Memory B cell (primary cell): Measurements from ENCODE around the gene USP35.
"Not testable (repeated sequence)": the region's sequence is repeated elsewhere in the genome, so short reads cannot be mapped to it uniquely, and the experiment has no call there.

Experiments
- ATAC-seq: fragments of 150-1000 bp; cut with Tn5 transposase; 2 replicates; pipeline ENCODE4 v1.10.0; 2021; ENCODE audit warnings: low read depth, mild to moderate bottlenecking, moderate library complexity
- DNase-seq, 2 donors: peaks; one replicate each; pipeline ENCODE4 v3.0.0; 2022; ENCODE audit warnings: low spot score in 2 of 2
- H3K27ac Mint-ChIP-seq: one replicate; pipeline ENCODE4 v1.8.0; 2022; ENCODE audit warnings: mild to moderate bottlenecking, moderate library complexity, mixed read lengths
- H3K27me3 Mint-ChIP-seq: one replicate; pipeline ENCODE4 v1.8.0; 2022; ENCODE audit warnings: mixed read lengths
- H3K36me3 Mint-ChIP-seq: one replicate; pipeline ENCODE4 v1.8.0; 2022; ENCODE audit warnings: mild to moderate bottlenecking, mixed read lengths
- H3K4me1 Mint-ChIP-seq: one replicate; pipeline ENCODE4 v1.8.0; 2022; ENCODE audit warnings: mixed read lengths
- H3K4me3 Mint-ChIP-seq: one replicate; pipeline ENCODE4 v1.8.0; 2022; ENCODE audit warnings: mild to moderate bottlenecking, moderate library complexity, mixed read lengths
- H3K9me3 Mint-ChIP-seq: one replicate; pipeline ENCODE4 v1.8.0; 2022; ENCODE audit warnings: mixed read lengths

The USP35 gene

GRCh38 chr11:78221396-78222315, 32.9 kb downstream of the USP35 start:
- ATAC-seq = no peak
- no peak for DNase-seq
- peaks cover 25% of the 10 kb centered on the region for H3K4me1 Mint-ChIP-seq
- H3K4me3 Mint-ChIP-seq = no peak overlapping the region
- no peaks in the 10 kb centered on the region for H3K27me3 Mint-ChIP-seq
- peaks cover 44% of the 10 kb centered on the region for H3K36me3 Mint-ChIP-seq
- H3K27ac Mint-ChIP-seq = no peak overlapping the region
- no peaks in the 10 kb centered on the region for H3K9me3 Mint-ChIP-seq

- DNase-seq, ATAC-seq, H3K9me3 Mint-ChIP-seq, H3K27ac Mint-ChIP-seq, H3K27me3 Mint-ChIP-seq, H3K4me3 Mint-ChIP-seq: not testable (repeated sequence)
- Mint-ChIP-seq H3K4me1 (peaks cover 25% of the 10 kb centered on the region), H3K36me3 (peaks cover 41% of the 10 kb centered on the region)
Observed at GRCh38 chr11:78222726-78223125, 34.0 kb downstream of the USP35 start.

GRCh38 chr11:78223320-78223954, 34.7 kb downstream of the USP35 start:
- ATAC-seq = peak; percentile 87
- H3K4me3 Mint-ChIP-seq = peak overlapping the region; percentile 70
- DNase-seq = peak in 1 of 2 donors; percentile 17
- H3K27me3 Mint-ChIP-seq = no peaks in the 10 kb centered on the region
- peaks cover 29% of the 10 kb centered on the region for H3K4me1 Mint-ChIP-seq
- H3K36me3 Mint-ChIP-seq = peaks cover 35% of the 10 kb centered on the region
- no peaks in the 10 kb centered on the region for H3K9me3 Mint-ChIP-seq
- peak overlapping the region; percentile 51 for H3K27ac Mint-ChIP-seq

- ATAC-seq = no peak
- no peak for DNase-seq
- Mint-ChIP-seq H3K27ac (peak overlapping the region; percentile 28), H3K4me3 (peak overlapping the region; percentile 12), H3K27me3 (no peaks in the 10 kb centered on the region), H3K4me1 (peaks cover 37% of the 10 kb centered on the region), H3K36me3 (peaks cover 26% of the 10 kb centered on the region), H3K9me3 (no peaks in the 10 kb centered on the region)
Observed at GRCh38 chr11:78224506-78224905, 35.8 kb downstream of the USP35 start.

GRCh38 chr11:78224906-78225420, 36.2 kb downstream of the USP35 start:
- H3K27me3 Mint-ChIP-seq = no peaks in the 10 kb centered on the region
- peak overlapping the region; percentile 28 for H3K27ac Mint-ChIP-seq
- H3K4me1 Mint-ChIP-seq = peaks cover 39% of the 10 kb centered on the region
- H3K36me3 Mint-ChIP-seq = peaks cover 26% of the 10 kb centered on the region
- DNase-seq (no peak), ATAC-seq (no peak)
- H3K9me3 Mint-ChIP-seq = no peaks in the 10 kb centered on the region
- H3K4me3 Mint-ChIP-seq = no peak overlapping the region

- Mint-ChIP-seq H3K27me3 (no peaks in the 10 kb centered on the region), H3K4me3 (no peak overlapping the region), H3K9me3 (no peaks in the 10 kb centered on the region), H3K36me3 (peaks cover 14% of the 10 kb centered on the region), H3K27ac (no peak overlapping the region), H3K4me1 (peaks cover 44% of the 10 kb centered on the region)
- DNase-seq (no peak), ATAC-seq (no peak)
Observed at GRCh38 chr11:78226684-78227680, 38.3 kb downstream of the USP35 start.

GRCh38 chr11:78227921-78228320, 39.2 kb downstream of the USP35 start:
- Mint-ChIP-seq H3K4me1 (peaks cover 44% of the 10 kb centered on the region), H3K36me3 (peaks cover 14% of the 10 kb centered on the region), H3K4me3 (no peak overlapping the region), H3K27me3 (no peaks in the 10 kb centered on the region), H3K9me3 (no peaks in the 10 kb centered on the region), H3K27ac (no peak overlapping the region)
- ATAC-seq = peak; percentile 31
- DNase-seq = no peak

- peak in 1 of 2 donors; percentile 46 for DNase-seq
- Mint-ChIP-seq H3K27ac (no peak overlapping the region), H3K4me3 (no peak overlapping the region), H3K9me3 (no peaks in the 10 kb centered on the region), H3K36me3 (peaks cover 14% of the 10 kb centered on the region), H3K27me3 (no peaks in the 10 kb centered on the region), H3K4me1 (peaks cover 38% of the 10 kb centered on the region)
- ATAC-seq = peak; percentile 80
Observed at GRCh38 chr11:78228467-78228866, 39.7 kb downstream of the USP35 start.

- Mint-ChIP-seq H3K4me1 (peaks cover 34% of the 10 kb centered on the region), H3K4me3 (no peak overlapping the region), H3K9me3 (no peaks in the 10 kb centered on the region), H3K27ac (peak overlapping the region; percentile 33), H3K36me3 (peaks cover 14% of the 10 kb centered on the region), H3K27me3 (no peaks in the 10 kb centered on the region)
- no peak for DNase-seq
- no peak for ATAC-seq
Observed at GRCh38 chr11:78229106-78229505, 40.4 kb downstream of the USP35 start.

- no peaks in the 10 kb centered on the region for H3K27me3 Mint-ChIP-seq
- H3K4me3 Mint-ChIP-seq = no peak overlapping the region
- H3K27ac Mint-ChIP-seq = peak overlapping the region; percentile 6
- H3K4me1 Mint-ChIP-seq = peaks cover 24% of the 10 kb centered on the region
- H3K36me3 Mint-ChIP-seq = peaks cover 5% of the 10 kb centered on the region
- ATAC-seq (no peak), DNase-seq (no peak)
- H3K9me3 Mint-ChIP-seq = no peaks in the 10 kb centered on the region
Observed at GRCh38 chr11:78230161-78230877, 41.6 kb downstream of the USP35 start.

GRCh38 chr11:78231962-78232501, 43.3 kb downstream of the USP35 start:
- H3K36me3 Mint-ChIP-seq = peaks cover 8% of the 10 kb centered on the region
- no peaks in the 10 kb centered on the region for H3K27me3 Mint-ChIP-seq
- H3K4me1 Mint-ChIP-seq = peaks cover 22% of the 10 kb centered on the region
- DNase-seq = no peak
- H3K9me3 Mint-ChIP-seq = no peaks in the 10 kb centered on the region
- no peak overlapping the region for H3K4me3 Mint-ChIP-seq
- ATAC-seq = no peak
- H3K27ac Mint-ChIP-seq = no peak overlapping the region

GRCh38 chr11:78233046-78233445, 44.3 kb downstream of the USP35 start:
- H3K27me3 Mint-ChIP-seq, DNase-seq, ATAC-seq, H3K27ac Mint-ChIP-seq, H3K4me3 Mint-ChIP-seq, H3K9me3 Mint-ChIP-seq: not testable (repeated sequence)
- Mint-ChIP-seq H3K4me1 (peaks cover 20% of the 10 kb centered on the region), H3K36me3 (peaks cover 18% of the 10 kb centered on the region)

- ATAC-seq = no peak
- H3K4me1 Mint-ChIP-seq = peaks cover 12% of the 10 kb centered on the region
Observed at GRCh38 chr11:78234006-78234405, 45.3 kb downstream of the USP35 start.

More at GRCh38 chr11:78234006-78234405, 45.3 kb downstream of the USP35 start:
- Mint-ChIP-seq H3K36me3 (peaks cover 22% of the 10 kb centered on the region), H3K27me3 (no peaks in the 10 kb centered on the region), H3K27ac (no peak overlapping the region), H3K4me3 (no peak overlapping the region), H3K9me3 (peaks cover 8% of the 10 kb centered on the region)
- DNase-seq = no peak
